Adipocyte (in vitro differentiated cells): ENCODE results near the gene TNFRSF19.

Experiments
- DNase-seq: peaks from one replicate; pipeline ENCODE4 v3.0.0-alpha.2; 2015; ENCODE audit warnings: low read depth
- H3K27me3 ChIP-seq: replicated peaks from 2 replicates; pipeline ENCODE4 v1.7.0; 2013; ENCODE audit warnings: mild to moderate bottlenecking, low read length, moderate library complexity; ENCODE audit not compliant: control insufficient read depth, insufficient read depth
- H3K36me3 ChIP-seq: 2 replicates; pipeline ENCODE4 v1.7.0; 2013; ENCODE audit warnings: low read length, mild to moderate bottlenecking, moderate library complexity; ENCODE audit not compliant: control insufficient read depth, insufficient read depth, severe bottlenecking
- H3K4me1 ChIP-seq: 2 replicates; pipeline ENCODE4 v1.7.0; 2013; ENCODE audit warnings: mild to moderate bottlenecking, low read length, moderate library complexity; ENCODE audit not compliant: control insufficient read depth, insufficient read depth
- H3K4me3 ChIP-seq: 2 replicates; pipeline ENCODE4 v1.7.0; 2013; ENCODE audit warnings: mild to moderate bottlenecking, low read length, moderate library complexity
- H3K9ac ChIP-seq: 2 replicates; pipeline ENCODE4 v1.7.0; 2013; ENCODE audit warnings: mild to moderate bottlenecking, low read length, moderate library complexity
- H3K9me3 ChIP-seq: 2 replicates; pipeline ENCODE4 v1.7.0; 2013; ENCODE audit warnings: mild to moderate bottlenecking, low read length, moderate library complexity; ENCODE audit not compliant: control insufficient read depth

Gene TNFRSF19

DNA sequence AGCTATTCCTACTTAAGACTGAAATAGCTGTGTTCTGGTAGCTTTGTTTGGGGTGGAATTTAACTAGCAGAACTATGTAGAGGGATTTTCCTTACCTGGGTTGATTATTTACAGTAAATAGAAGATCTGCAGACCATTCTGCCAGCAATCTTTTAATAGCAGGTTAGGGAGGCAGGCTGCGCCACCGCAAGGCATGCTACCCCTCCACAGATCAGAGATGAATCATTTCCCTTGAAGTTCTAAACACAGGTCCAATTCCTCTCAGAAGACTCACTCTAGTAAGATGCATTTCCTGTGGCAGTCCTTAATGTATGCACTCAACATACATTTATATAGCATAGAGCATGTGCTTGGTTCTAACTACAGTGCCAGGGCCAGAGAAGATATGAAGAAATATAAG is 109.0 kb downstream of the TNFRSF19 start:
- Histone ChIP-seq H3K9ac (no peak overlapping the region), H3K9me3 (peaks cover 6% of the 10 kb centered on the region), H3K4me1 (peaks cover 9% of the 10 kb centered on the region), H3K4me3 (no peak overlapping the region), H3K27me3 (no peaks in the 10 kb centered on the region), H3K36me3 (no peaks in the 10 kb centered on the region)
- DNase-seq: no peak

DNA sequence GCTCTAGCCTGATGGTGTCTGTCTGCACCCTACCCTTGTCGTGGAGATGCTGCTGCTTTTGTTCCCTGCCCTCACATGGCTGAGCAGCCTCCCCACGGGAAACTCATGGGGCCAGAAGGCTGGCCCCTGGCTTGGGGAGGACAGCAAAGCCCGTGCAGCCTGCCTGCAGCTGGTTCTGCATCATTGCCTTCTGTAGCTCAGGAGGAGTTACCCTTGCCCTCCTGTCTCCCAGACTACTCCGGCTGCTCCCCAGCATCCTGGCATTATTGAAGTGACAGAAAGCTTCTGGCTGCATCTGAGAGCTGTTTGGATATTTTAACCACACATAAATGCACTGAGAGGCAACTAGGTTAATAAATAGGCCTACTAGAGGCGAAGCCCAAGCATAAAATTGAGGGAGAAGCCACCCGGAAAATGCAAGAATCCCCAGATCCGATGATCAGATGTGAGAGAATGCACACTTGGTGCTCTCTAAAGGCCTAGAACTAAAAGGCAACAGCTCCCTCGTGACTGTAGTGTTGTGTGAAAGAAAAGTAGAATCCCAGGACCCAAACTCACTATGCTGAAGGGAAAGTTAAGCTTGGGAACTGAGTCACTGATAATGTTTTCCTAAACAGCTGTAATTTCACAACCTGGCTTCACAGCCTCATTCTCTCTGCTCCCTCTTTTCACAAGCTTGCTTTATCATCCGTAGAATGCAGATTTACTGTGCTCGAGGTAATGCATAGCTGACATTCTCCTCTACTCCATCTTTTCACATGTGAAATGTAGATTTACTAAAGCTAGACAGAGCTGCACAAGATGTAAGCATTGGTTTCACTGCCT is 110.8 kb downstream of the TNFRSF19 start:
- no peak overlapping the region for H3K4me3 ChIP-seq
- no peaks in the 10 kb centered on the region for H3K36me3 ChIP-seq
- no peaks in the 10 kb centered on the region for H3K27me3 ChIP-seq
- H3K9ac ChIP-seq: no peak overlapping the region
- H3K9me3 ChIP-seq: peaks cover 14% of the 10 kb centered on the region
- DNase-seq: peak; percentile 63
- H3K4me1 ChIP-seq: peaks cover 14% of the 10 kb centered on the region

DNA sequence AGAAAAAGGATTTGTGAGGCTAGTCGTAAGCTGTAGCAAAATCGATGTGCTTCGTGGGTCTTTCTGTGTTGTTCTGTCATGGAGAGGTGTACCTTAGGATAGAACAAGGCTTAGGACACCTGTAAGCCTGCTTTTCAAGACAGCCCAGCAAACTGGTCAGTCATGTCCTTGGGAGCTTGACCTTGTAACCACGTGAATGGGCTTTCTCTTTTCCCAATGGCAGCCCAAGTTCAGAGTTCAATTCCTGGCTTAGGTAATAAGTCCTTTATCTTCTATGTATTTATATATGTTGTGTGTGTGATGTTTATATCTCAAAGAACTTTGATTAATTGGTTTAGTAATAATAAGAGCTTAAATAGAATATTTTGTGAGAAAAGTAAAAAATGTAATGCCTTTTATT is 112.9 kb downstream of the TNFRSF19 start:
- DNase-seq: no peak
- Histone ChIP-seq H3K9ac (no peak overlapping the region), H3K9me3 (peaks cover 14% of the 10 kb centered on the region), H3K36me3 (no peaks in the 10 kb centered on the region), H3K4me3 (no peak overlapping the region), H3K27me3 (no peaks in the 10 kb centered on the region), H3K4me1 (peaks cover 14% of the 10 kb centered on the region)

DNA sequence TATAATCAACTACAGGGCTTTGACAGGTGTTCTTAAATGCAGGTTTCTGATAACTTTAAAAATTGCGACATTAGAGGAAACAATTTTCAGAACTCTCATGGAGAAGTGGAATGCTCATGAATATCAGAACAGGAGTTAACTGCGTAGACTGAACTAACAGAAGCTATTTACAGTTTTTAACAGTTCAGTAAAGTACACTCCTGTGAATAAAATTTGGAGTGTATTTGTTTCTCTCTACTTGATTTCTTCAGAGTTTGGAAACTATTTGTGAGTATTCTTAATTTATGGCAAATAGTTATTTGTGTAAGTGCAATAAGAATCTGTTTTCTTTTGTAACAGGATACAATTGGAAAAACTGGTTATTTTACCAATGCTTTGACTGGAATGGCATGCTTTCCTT is 114.4 kb downstream of the TNFRSF19 start:
- Histone ChIP-seq H3K9me3 (peaks cover 14% of the 10 kb centered on the region), H3K9ac (no peak overlapping the region), H3K36me3 (no peaks in the 10 kb centered on the region), H3K27me3 (no peaks in the 10 kb centered on the region), H3K4me3 (no peak overlapping the region), H3K4me1 (peaks cover 14% of the 10 kb centered on the region)
- no peak for DNase-seq

DNA sequence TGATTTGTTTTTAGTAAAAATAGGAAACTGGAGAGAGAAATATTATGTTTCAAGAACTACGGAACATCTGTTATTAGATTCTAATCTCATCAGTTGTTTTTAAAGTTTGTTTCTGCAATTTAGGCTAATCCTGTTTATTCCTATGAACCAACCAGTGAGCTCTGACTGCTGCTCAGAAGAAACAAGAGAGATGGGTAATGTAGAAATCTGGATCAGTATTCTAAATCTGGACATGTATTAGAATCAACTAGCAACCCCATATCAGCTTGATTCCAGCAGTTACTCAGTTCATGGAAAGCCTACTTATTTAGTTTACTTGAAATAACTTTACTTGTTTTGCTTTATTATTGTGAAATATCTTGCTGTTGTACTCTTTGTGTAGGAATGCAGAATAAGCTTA is 115.2 kb downstream of the TNFRSF19 start:
- Histone ChIP-seq H3K4me1 (peaks cover 14% of the 10 kb centered on the region), H3K9me3 (peaks cover 14% of the 10 kb centered on the region), H3K4me3 (no peak overlapping the region), H3K9ac (no peak overlapping the region), H3K36me3 (no peaks in the 10 kb centered on the region), H3K27me3 (no peaks in the 10 kb centered on the region)
- peak; percentile 39 for DNase-seq

DNA sequence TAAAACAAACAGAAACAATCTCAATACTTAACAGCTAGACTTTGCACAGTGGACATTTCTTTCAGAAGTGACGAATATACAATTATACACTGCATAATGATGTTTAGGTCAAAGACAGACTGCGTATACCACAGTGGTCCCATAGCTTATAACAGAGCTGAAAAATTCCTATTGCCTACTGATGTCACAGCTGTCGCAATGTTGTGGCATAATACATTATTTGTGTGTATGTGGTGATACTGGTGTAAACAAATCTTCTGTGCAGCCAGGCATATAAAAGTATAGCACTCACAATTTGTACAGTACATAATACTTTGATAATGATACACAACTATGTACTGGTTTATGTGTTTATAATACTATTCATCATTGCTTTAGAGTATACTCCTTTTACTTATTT is 116.7 kb downstream of the TNFRSF19 start:
- H3K36me3 ChIP-seq: no peaks in the 10 kb centered on the region
- H3K9me3 ChIP-seq: peaks cover 14% of the 10 kb centered on the region
- peaks cover 5% of the 10 kb centered on the region for H3K4me1 ChIP-seq
- no peak overlapping the region for H3K4me3 ChIP-seq
- DNase-seq: no peak
- H3K9ac ChIP-seq: no peak overlapping the region
- no peaks in the 10 kb centered on the region for H3K27me3 ChIP-seq

DNA sequence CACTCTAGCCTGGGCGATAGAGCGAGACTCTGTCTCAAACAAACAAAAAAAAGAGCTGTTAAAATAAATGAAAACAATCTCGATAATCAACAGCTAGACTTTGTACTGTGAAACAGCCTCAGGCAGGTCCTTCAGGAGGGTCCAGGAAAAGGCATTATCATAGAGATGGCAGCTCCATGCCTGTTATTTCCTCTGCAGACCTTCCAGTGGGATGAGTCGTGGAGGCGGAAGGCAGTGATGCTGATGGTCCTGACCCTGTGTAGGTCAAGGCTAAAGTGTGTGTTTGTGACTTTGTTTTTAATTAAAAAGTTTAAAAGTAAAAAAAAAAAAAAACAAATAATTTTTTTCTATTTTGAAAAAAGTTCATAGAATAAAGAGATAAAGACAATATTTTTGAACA is 117.4 kb downstream of the TNFRSF19 start:
- Histone ChIP-seq H3K27me3 (no peaks in the 10 kb centered on the region), H3K9me3 (peaks cover 14% of the 10 kb centered on the region), H3K36me3 (no peaks in the 10 kb centered on the region), H3K4me3 (no peak overlapping the region), H3K9ac (no peak overlapping the region), H3K4me1 (peaks cover 5% of the 10 kb centered on the region)
- DNase-seq: no peak

DNA sequence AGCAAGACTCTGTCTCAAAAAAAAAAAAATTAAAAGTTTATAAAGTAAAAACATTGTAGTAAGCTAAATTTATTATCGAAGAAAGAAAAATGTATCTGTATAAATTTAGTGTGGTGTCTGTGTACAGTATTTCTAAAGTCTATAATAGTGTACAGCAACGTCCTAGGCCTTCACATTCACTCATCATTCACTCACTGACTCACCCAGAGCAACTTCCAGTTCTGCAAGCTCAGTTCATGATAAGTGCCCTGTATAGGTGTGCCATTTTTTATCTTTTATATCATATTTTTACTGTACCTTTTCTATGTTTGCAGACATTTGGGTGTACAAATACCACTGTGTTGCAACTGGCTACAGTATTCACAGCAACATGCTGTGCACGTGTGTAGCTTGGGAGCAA is 118.1 kb downstream of the TNFRSF19 start:
- H3K4me1 ChIP-seq: peaks cover 5% of the 10 kb centered on the region
- no peak for DNase-seq
- H3K27me3 ChIP-seq: no peaks in the 10 kb centered on the region
- no peak overlapping the region for H3K4me3 ChIP-seq
- no peak overlapping the region for H3K9ac ChIP-seq
- peaks cover 14% of the 10 kb centered on the region for H3K9me3 ChIP-seq
- H3K36me3 ChIP-seq: no peaks in the 10 kb centered on the region

DNA sequence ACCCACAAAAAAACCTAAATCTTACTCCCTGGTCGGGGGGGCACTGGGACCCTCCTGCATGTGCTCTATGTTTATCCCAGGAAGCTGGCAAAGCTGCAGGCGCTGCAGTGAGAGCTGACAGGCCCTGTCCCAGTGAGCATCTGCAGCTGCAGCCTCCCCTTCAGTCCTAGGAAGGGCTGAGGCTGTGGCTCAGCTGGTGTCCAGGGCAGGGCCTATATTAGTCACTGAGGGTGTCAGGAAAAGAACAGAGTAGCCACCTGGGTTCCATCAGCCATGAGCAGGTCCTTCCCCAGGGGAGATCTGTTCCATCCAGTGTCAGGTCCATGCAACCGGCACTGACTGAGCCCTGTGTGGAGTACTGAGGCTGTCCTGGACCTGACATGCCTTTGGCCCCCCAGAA is 120.5 kb downstream of the TNFRSF19 start:
- Histone ChIP-seq H3K4me3 (no peak overlapping the region), H3K9me3 (no peaks in the 10 kb centered on the region), H3K36me3 (no peaks in the 10 kb centered on the region), H3K27me3 (no peaks in the 10 kb centered on the region), H3K4me1 (peaks cover 5% of the 10 kb centered on the region), H3K9ac (no peak overlapping the region)
- DNase-seq: no peak

DNA sequence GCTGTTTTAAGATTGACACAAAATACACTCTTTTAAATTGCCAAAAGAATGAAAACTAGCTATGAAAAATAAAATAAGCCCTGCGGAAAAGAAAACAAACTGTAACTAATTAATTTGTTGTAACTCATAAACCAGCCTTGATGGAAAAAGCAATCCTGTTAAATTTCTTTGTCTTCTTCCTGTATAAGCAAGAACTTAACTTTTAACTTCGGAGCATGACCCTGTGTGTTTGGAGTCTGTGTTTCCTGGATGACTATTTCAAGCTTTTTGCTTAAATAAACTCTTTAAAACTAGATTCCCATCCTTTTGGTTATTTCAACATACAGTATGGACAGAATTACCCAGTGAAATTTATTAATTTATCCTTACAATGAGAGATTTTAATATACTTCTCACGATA is 122.6 kb downstream of the TNFRSF19 start:
- Histone ChIP-seq H3K9ac (no peak overlapping the region), H3K4me1 (peaks cover 24% of the 10 kb centered on the region), H3K36me3 (no peaks in the 10 kb centered on the region), H3K4me3 (no peak overlapping the region), H3K9me3 (no peaks in the 10 kb centered on the region), H3K27me3 (no peaks in the 10 kb centered on the region)
- DNase-seq: no peak

DNA sequence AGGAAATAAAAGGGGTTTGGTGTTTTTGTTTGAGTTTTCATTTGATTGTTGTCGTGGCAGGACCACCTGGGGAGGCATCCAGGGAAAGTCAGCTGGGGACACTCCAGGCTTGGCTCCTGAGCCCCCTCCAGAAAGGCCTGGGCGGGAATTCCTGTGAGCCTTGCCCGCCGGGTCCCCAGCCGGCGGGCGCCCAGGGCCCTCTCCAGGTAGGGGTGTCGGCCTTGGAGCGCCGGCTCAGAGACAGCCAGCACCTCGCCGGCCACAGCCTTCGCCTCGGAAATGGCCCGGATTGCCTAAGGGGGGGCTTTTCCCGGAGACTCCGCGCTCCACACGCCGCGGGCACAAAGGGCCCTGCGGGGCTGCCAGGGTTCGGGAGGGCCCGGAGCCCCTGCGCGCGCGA is 125.0 kb downstream of the TNFRSF19 start:
- H3K9me3 ChIP-seq: no peaks in the 10 kb centered on the region
- peaks cover 38% of the 10 kb centered on the region for H3K4me1 ChIP-seq
- H3K27me3 ChIP-seq: no peaks in the 10 kb centered on the region
- DNase-seq: no peak
- peak overlapping the region; percentile 53 for H3K9ac ChIP-seq
- no peak overlapping the region for H3K4me3 ChIP-seq
- no peaks in the 10 kb centered on the region for H3K36me3 ChIP-seq
